ENCODE results near the gene SNX6. TPM values are rescaled to one million over a fixed set of nuclear protein-coding genes. Genes with fewer than 3 reads are reported as not detected.
"Not testable (repeated sequence)": the region's sequence is repeated elsewhere in the genome, so short reads cannot be mapped to it uniquely, and the experiment has no call there.

Gene SNX6
- total RNA-seq, 1 donor from 2014 or later = 61.0 TPM

DNA sequence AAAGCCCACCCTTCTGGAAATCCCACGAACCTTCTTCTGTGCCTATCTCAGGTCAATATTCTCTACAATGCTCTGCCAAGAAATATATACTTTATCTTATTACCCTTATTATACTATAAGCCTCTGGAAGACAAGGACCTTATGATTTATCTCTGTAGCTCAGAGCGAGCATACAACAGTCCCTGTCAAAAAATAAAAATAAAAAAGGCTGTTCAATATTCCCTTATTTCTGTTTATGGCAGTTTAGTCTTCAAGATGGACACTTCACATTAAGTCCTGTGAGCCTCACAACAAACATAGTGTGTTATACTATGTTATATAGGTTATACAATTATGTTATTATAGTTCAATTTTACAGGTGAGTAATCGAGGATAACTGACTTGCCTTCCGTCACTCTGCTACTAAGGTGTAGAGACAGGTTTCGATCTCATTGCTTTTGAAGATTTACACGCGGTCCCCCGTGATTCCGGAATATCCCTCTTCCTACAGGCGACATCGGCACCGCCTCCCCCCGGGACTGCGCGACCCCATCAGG, 91.0 kb downstream of the SNX6 start:
- DNase-seq = no peak
- no peak for ATAC-seq
- intact Hi-C loops (cut with micrococcal nuclease) = no loop called here

DNA sequence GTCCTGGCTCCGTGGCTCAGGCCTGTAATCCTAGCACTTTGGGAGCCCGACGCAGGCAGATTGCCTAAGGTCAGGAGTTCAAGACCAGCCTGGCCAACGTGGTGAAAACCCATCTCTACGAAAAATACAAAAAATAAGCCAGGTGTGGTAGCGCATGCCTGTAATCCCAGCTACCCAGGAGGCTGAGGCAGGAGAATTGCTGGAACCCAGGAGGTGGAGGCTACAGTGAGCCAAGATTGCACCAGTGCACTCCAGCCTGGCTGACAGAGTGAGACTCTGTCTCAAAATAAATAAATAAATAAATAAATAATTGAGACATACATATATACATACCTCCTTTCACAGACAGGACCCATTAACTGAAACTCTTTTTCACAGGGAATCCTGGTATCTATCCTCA, 91.9 kb downstream of the SNX6 start:
- DNase-seq; ATAC-seq; intact Hi-C loops (cut with micrococcal nuclease): not testable (repeated sequence)

DNA sequence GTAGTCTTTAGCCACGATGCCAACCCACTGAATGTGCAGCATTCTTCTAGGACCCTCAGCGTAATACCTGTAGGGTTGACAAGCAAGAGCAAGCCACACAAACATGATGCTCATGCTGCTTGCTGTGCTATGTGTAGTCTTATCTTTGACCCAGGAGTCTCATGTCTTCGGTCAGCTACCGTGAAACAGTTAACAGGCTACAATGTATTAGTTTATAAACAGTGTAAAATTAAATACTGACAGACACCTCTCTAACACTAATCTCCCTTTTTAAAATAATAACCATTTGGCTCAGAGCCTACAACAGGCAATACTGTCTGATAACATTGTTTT, 92.3 kb downstream of the SNX6 start:
- no peak for ATAC-seq
- DNase-seq = no peak
- intact Hi-C loops (cut with micrococcal nuclease) = no loop called here

DNA sequence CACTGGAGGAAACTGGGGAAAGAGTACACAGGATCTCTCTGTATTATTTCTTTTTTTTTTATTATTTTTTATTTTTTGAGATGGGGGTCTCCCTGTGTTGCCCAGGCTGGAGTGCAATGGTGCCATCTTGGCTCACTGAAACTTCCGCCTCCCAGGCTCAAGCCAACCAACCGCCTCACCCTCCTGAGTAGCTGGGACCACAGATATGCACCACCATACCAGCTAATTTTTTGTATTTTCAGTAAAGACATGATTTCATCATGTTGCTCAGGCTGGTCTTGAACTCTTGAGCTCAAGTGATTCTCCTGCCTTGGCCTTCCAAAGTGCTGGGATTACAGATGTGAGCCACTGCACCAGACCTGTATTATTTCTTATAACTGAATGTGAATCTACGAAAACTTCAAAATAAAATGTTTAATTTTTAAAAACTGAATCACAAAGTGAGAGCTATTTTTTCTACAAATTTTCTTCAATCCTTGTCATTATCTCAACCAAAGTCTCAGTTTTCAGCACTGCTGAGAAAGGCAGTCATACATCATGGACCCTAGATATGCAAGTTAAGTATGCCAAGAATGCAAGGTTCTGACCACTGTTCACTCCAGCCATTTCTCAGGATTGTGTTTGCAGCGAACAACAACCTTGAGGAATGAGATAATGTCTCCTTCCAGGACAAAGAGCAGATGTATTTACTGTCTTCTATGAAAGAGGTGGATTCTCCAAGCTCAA, 92.8 kb downstream of the SNX6 start:
- ATAC-seq (no peak), DNase-seq (no peak)
- intact Hi-C loops (cut with micrococcal nuclease) = no loop called here

DNA sequence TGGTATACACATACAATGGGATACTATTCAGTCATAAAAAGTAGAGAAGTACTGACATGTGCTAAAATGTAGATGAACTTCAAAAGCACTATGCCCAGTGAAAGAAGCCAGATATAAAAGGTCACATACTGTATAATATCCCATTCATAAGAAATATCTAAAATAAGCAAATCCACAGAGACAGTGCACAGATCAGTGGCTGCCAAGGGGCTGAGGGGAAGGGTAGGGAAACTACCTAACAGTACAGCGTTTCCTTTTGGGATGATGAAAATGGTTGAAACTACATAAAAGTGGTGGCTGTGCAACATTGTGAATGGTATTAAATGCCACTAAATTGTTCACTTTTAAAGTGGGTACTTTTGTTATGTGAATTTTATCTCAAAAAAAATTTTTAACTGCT, 102.4 kb downstream of the SNX6 start:
- ATAC-seq (no peak), DNase-seq (no peak)
- intact Hi-C loops (cut with micrococcal nuclease) = no loop called here

DNA sequence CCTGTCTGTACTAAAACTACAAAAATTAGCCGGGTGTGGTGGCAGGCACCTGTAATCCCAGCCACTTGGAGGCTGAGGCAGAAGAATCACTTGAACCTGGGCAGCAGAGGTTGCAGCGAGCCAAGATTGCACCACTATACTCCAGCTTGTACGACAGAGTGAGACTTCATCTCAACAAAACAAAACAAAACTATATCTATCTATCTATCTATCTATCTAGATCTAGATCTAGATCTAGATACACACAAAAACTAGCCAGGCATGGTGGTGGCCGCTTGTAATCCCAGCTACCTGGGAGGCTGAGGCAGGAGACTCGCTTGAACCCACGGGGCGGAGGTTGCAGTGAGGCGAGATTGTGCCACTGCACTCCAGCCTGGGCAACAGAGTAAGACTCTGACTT, 105.7 kb downstream of the SNX6 start:
- ATAC-seq; intact Hi-C loops (cut with micrococcal nuclease); DNase-seq: not testable (repeated sequence)

DNA sequence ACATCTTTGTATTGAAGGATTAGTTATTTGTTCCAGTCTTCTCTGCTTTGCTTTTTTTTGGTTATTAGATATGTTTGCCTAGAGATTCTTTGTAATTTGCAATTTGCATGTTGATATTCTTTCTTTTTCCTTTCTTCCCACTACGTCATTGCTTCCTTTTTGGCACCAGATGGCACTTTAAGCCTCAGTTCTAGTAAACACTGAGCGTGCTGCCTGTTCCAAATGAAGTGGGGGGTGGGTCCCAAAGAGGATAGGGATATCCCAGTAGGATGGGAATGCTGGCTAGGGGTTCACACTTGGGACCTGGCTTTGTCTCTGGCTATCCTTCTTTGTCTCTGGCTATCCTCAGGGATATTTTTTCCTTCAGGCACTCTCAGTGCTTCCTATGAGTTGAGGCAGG, 107.5 kb downstream of the SNX6 start:
- no peak for DNase-seq
- no peak for ATAC-seq
- intact Hi-C loops (cut with micrococcal nuclease) = no loop called here

DNA sequence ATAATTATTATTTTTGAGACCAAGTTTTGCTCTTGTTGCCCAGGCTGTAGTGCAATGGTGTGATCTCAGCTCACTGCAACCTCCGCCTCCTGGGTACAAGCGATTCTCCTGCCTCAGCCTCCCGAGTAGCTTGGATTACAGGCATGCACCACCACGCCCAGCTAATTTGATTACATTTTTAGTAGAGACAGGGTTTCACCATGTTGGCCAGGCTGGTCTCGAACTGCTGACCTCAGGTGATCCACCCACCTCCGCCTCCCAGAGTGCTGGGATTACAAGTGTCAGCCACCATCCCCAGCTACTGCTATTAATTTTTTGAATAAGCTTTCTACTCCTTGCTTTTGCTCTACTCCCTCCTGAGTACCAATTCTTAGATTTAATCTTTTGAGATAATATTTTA, 108.9 kb downstream of the SNX6 start:
- DNase-seq; ATAC-seq; intact Hi-C loops (cut with micrococcal nuclease): not testable (repeated sequence)

DNA sequence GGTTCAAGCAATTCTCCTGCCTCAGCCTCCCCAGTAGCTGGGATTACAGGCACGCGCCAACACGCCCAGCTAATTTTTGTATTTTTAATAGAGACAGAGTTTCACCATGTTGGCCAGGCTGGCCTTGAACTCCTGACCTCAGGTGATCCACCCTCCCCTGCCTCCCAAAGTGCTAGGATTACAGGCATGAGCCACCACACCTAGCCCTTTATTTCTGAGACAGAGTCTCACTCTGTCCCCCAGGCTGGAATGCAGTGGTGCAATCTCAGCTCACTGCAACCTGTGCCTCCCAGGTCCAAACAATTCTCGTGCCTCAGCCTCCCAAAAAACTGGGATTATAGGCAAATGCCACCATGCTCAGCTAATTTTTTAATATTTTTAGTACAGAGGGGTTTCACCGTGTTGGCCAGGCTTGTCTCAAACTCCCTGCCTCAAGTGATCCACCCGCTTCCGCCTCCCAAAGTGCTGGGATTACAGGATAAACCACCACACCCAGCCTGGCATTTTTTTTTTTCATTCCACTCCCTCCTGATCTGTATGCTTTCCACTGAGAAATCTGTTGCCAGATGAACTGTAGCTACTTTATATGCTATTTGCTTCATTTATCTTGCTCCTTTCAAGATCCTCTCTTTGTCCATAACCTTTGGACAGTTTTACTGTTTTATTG, 109.5 kb downstream of the SNX6 start:
- intact Hi-C loops (cut with micrococcal nuclease); DNase-seq; ATAC-seq: not testable (repeated sequence)

Other genes starting within 250 kb of the SNX6 start
- 14.2 TPM for gene SPTSSA, start 167.9 kb downstream of the SNX6 start, total RNA-seq
- 19.3 TPM for gene EAPP, start 90.4 kb downstream of the SNX6 start, total RNA-seq
- gene CFL2, start 84.4 kb upstream of the SNX6 start, total RNA-seq = 414 TPM
- gene BAZ1A, start 245.2 kb upstream of the SNX6 start, total RNA-seq = 4.9 TPM

Measured in left ventricle myocardium superior (tissue), 1 donor.